MM.1S (cell line): ENCODE measurements around the gene LRRK1.

ENCODE experiments used
- CTCF ChIP-seq: fragments of 300-600 bp; sonication (generic); IDR thresholded peaks from 2 replicates; pipeline ENCODE4 v1.5.1; 2016; ENCODE audit warnings: antibody characterized with exemption, low read length, mixed read lengths
- EZH2 ChIP-seq: fragments of 300-600 bp; sonication (generic); optimal IDR thresholded peaks from 2 replicates; pipeline ENCODE3; 2017; ENCODE audit warnings: low read depth, mild to moderate bottlenecking, antibody characterized with exemption, low read length, mixed read lengths
- EZH2phosphoT487 ChIP-seq: fragments of 300-600 bp; sonication (generic); IDR thresholded peaks from 2 replicates; pipeline ENCODE4 v1.6.1; 2018; ENCODE audit warnings: antibody characterized with exemption, low read length

- TF ChIP-seq CTCF (no peak), EZH2 (no peak), EZH2phosphoT487 (no peak)
Observed at GRCh38 chr15:100919481-100920405, 586 bp downstream of the LRRK1 start.
